ENCODE results near the gene PFDN1. TPM values are rescaled to one million over a fixed set of nuclear protein-coding genes. Genes with fewer than 3 reads are reported as not detected.

Gene PFDN1
- total and polyA plus RNA-seq, 8 donors = 28.6 to 137 (median 74.2) TPM

- DNase-seq = no peak
- 37 to 59% (median 50%) methylated on average over 3 of the region's 3 CpGs for WGBS, 5 donors
- no peak for TF ChIP-seq POLR2A (IDR thresholded peaks at IDR 0.05)
- no peak for TF ChIP-seq EP300 (IDR thresholded peaks at IDR 0.05)
- no peak for TF ChIP-seq CTCF (IDR thresholded peaks at IDR 0.05)
- no peak for TF ChIP-seq POLR2AphosphoS5 (IDR thresholded peaks at IDR 0.05)
- no peak overlapping the region for H3K4me3 ChIP-seq
- H3K9me3 ChIP-seq = no peaks in the 10 kb centered on the region
- intact Hi-C loops (cut with DNase I; ENCODE audit: low total_unique reads) = no loop called here
- H3K27ac ChIP-seq = peak overlapping the region; percentile 25 to 84 (median 57)
- peaks cover 42 to 72% (median 57%) of the 10 kb centered on the region in 4 donors for H3K4me1 ChIP-seq
- H3K27me3 ChIP-seq = no peaks in the 10 kb centered on the region
- peaks cover 0 to 4% (median 0%) of the 10 kb centered on the region in 4 donors for H3K36me3 ChIP-seq
These were observed 40.1 kb downstream of the PFDN1 start for GRCh38 chr5:140262839-140263238.

- intact Hi-C loops (cut with DNase I; ENCODE audit: low total_unique reads) = no loop called here
- TF ChIP-seq EP300 (IDR thresholded peaks at IDR 0.05) (no peak), POLR2A (IDR thresholded peaks at IDR 0.05) (no peak), CTCF (IDR thresholded peaks at IDR 0.05) (no peak), POLR2AphosphoS5 (IDR thresholded peaks at IDR 0.05) (no peak)
- peaks cover 0 to 4% (median 0%) of the 10 kb centered on the region in 4 donors for H3K36me3 ChIP-seq
- H3K27ac ChIP-seq = peak overlapping the region; percentile 57 to 92 (median 83)
- H3K4me3 ChIP-seq = no peak overlapping the region
- H3K27me3 ChIP-seq = no peaks in the 10 kb centered on the region
- peaks cover 41 to 72% (median 54%) of the 10 kb centered on the region in 4 donors for H3K4me1 ChIP-seq
- WGBS, 5 donors = 40 to 70% (median 49%) methylated on average over 3 of the region's 3 CpGs
- H3K9me3 ChIP-seq = no peaks in the 10 kb centered on the region
- no peak for DNase-seq
These were observed 40.7 kb downstream of the PFDN1 start for GRCh38 chr5:140262221-140262620.

GRCh38 chr5:140261403-140262171 lies 41.3 kb downstream of the PFDN1 start:
- intact Hi-C loops (cut with DNase I; ENCODE audit: low total_unique reads) = no loop called here

More at GRCh38 chr5:140261403-140262171, 41.3 kb downstream of the PFDN1 start:
- H3K4me1 ChIP-seq = peaks cover 34 to 67% (median 48%) of the 10 kb centered on the region in 4 donors
- peak in 1 of 7 experiments; percentile 10 for TF ChIP-seq CTCF (IDR thresholded peaks at IDR 0.05)
- TF ChIP-seq POLR2A (IDR thresholded peaks at IDR 0.05) = no peak
- no peak for TF ChIP-seq EP300 (IDR thresholded peaks at IDR 0.05)
- TF ChIP-seq POLR2AphosphoS5 (IDR thresholded peaks at IDR 0.05) = peak; percentile 19 to 70 (median 61)
- no peaks in the 10 kb centered on the region for H3K9me3 ChIP-seq
- H3K27me3 ChIP-seq = no peaks in the 10 kb centered on the region
- 12 to 26% (median 16%) methylated on average over 8 of the region's 8 CpGs for WGBS, 5 donors
- peaks cover 0 to 4% (median 0%) of the 10 kb centered on the region in 4 donors for H3K36me3 ChIP-seq
- H3K27ac ChIP-seq = peak overlapping the region; percentile 57 to 92 (median 83)
- peak; percentile 88 to 93 for DNase-seq
- no peak overlapping the region for H3K4me3 ChIP-seq
